BLaER1 (cell line): ENCODE results near the gene BROX.
"Not testable (repeated sequence)": the region's sequence is repeated elsewhere in the genome, so short reads cannot be mapped to it uniquely, and the experiment has no call there.

Experiments used
- H3K27ac ChIP-seq: shearing (Covaris generic); formaldehyde crosslinking; 2 replicates; pipeline ENCODE4 v1.8.1; 2022
- H3K27me3 ChIP-seq: shearing (Covaris generic); formaldehyde crosslinking; 2 replicates; pipeline ENCODE4 v1.8.1; 2022
- H3K36me3 ChIP-seq: shearing (Covaris generic); formaldehyde crosslinking; 2 replicates; pipeline ENCODE4 v1.8.1; 2022
- H3K4me1 ChIP-seq: shearing (Covaris generic); formaldehyde crosslinking; 2 replicates; pipeline ENCODE4 v1.8.1; 2022
- H3K4me2 ChIP-seq: shearing (Covaris generic); formaldehyde crosslinking; 2 replicates; pipeline ENCODE4 v1.8.1; 2022
- H3K4me3 ChIP-seq: shearing (Covaris generic); formaldehyde crosslinking; 2 replicates; pipeline ENCODE4 v1.8.1; 2022
- H3K9ac ChIP-seq: shearing (Covaris generic); formaldehyde crosslinking; 2 replicates; pipeline ENCODE4 v1.8.1; 2022
- H3K9me3 ChIP-seq: shearing (Covaris generic); formaldehyde crosslinking; 2 replicates; pipeline ENCODE4 v1.8.1; 2022
- H4K20me1 ChIP-seq: shearing (Covaris generic); formaldehyde crosslinking; 2 replicates; pipeline ENCODE4 v1.8.1; 2022
- Cebpa-rat ChIP-seq: shearing (Covaris generic); IDR thresholded peaks from 2 replicates; pipeline ENCODE4 v1.8.1; 2022

The BROX gene

DNA sequence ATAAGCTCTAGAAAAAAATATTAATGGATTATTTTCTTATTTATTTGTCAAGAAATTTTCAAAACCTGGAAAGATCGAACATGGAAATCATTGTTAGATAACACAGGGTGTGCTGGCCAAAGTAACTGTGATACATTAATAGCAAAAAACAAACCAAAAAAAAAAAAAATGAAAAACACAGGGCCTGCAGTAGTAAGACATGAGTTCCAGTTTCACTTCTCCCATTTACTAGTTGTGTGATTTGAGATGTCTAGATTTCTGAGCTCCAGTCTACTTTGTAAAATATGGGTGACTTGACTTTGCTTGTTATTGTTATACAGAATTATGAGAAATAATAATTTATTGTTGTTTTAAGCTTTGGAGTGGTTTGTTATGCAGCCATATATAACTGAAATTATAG, 38.3 kb downstream of the BROX start:
- Histone ChIP-seq H3K4me1 (peaks cover 22% of the 10 kb centered on the region), H3K4me3 (no peak overlapping the region), H3K9ac (no peak overlapping the region), H3K27ac (no peak overlapping the region), H3K27me3 (no peaks in the 10 kb centered on the region), H3K9me3 (no peaks in the 10 kb centered on the region), H3K36me3 (no peaks in the 10 kb centered on the region), H4K20me1 (no peaks in the 10 kb centered on the region), H3K4me2 (no peak overlapping the region)
- TF ChIP-seq Cebpa-rat: no peak

DNA sequence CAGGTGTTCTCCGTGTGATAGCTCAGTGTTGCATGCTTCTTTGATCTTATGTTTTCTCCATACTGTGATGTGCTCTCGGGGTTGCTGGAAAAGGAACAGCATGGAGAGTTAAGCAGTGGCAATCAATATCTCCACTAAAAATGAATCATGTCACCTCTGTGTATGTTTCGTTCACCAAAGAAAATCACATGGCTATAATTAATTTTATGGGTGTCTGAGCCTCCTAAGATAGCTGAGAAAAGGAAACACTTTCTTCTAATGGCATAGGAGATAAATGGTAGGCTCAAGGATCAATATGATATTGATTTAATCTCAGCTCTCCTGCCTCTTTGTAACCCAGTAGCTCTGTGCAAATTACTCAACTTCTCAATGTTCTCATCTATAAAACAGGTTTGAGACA, 38.9 kb downstream of the BROX start:
- H3K36me3 ChIP-seq: no peaks in the 10 kb centered on the region
- TF ChIP-seq Cebpa-rat: no peak
- no peak overlapping the region for H3K4me3 ChIP-seq
- no peaks in the 10 kb centered on the region for H4K20me1 ChIP-seq
- no peaks in the 10 kb centered on the region for H3K27me3 ChIP-seq
- peaks cover 22% of the 10 kb centered on the region for H3K4me1 ChIP-seq
- no peak overlapping the region for H3K4me2 ChIP-seq
- H3K27ac ChIP-seq: no peak overlapping the region
- no peaks in the 10 kb centered on the region for H3K9me3 ChIP-seq
- no peak overlapping the region for H3K9ac ChIP-seq

DNA sequence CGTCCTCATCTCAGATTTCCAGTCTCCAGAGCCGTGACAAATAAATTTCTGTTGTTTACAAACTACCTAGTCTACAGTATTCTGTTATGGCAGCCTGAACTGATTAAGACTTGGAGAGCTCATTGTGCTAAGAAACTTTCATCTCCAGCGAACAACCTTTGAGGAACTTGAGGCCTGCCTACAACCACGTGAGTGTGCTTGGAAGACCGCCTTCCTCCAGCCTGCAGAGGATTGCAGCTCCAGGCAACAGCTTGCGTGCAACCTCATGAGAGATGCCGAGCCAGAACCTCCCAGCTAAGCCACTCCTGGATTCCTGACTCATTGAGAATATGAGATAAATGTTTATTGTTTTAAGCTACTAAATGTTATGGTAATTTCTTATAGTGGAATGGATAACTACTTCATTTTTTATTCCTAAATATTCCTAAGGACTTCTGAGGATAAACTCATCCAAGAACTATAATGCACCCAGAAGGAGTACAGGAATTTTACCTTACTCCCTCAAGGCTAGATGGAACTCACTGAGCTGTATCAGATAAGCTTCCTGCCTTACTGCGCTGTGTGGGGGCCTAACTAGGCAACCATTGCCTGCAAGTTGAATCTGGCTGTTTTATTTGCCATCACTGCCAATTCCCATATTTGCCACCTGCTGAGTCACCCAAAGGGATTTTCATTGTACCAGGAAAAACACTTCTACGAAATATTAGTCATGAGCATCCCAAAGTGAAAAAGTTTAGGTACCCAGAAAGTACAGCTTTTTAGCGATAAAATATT, 42.2 kb downstream of the BROX start:
- no peaks in the 10 kb centered on the region for H3K36me3 ChIP-seq
- H3K4me3 ChIP-seq: no peak overlapping the region
- H3K27ac ChIP-seq: no peak overlapping the region
- no peak overlapping the region for H3K9ac ChIP-seq
- H3K4me2 ChIP-seq: peak overlapping the region; percentile 57
- H3K4me1 ChIP-seq: peaks cover 22% of the 10 kb centered on the region
- no peaks in the 10 kb centered on the region for H3K27me3 ChIP-seq
- no peaks in the 10 kb centered on the region for H4K20me1 ChIP-seq
- no peaks in the 10 kb centered on the region; the same call in 1 of the 2 replicates for H3K9me3 ChIP-seq
- TF ChIP-seq Cebpa-rat: no peak

DNA sequence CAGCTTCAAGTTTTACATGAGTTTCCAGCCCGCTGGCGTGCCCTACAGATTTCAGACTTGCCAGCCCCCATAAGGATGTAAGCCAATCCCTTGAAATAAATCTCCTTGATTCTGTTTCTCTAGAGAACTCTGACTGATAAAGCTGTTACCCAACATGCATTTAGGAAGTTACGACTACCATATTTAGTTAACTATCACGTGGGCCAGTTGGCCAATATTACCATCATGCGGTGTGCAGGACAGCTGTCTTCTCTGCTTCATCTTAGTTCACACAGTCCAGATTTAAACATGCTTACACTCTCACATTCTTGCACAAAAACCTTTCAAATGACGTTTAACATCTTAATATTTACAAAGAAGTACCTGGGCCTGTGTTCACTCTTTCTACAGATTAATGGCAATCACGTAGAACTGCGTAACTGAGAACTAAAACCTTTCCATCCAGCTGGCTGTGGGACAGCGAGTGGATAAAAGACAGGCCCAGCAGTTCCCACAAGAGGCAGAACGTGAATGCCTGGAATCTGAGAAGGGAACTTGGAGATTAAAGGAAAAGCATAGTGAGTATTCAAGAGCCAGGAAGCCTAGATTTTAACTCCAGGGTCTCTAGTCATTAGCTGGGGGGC, 45.4 kb downstream of the BROX start:
- Histone ChIP-seq H4K20me1 (no peaks in the 10 kb centered on the region), H3K9ac (no peak overlapping the region), H3K4me3 (no peak overlapping the region), H3K4me1 (peaks cover 22% of the 10 kb centered on the region), H3K36me3 (no peaks in the 10 kb centered on the region), H3K27me3 (no peaks in the 10 kb centered on the region), H3K27ac (no peak overlapping the region), H3K4me2 (no peak overlapping the region), H3K9me3 (no peaks in the 10 kb centered on the region; the same call in 1 of the 2 replicates)
- no peak for TF ChIP-seq Cebpa-rat

DNA sequence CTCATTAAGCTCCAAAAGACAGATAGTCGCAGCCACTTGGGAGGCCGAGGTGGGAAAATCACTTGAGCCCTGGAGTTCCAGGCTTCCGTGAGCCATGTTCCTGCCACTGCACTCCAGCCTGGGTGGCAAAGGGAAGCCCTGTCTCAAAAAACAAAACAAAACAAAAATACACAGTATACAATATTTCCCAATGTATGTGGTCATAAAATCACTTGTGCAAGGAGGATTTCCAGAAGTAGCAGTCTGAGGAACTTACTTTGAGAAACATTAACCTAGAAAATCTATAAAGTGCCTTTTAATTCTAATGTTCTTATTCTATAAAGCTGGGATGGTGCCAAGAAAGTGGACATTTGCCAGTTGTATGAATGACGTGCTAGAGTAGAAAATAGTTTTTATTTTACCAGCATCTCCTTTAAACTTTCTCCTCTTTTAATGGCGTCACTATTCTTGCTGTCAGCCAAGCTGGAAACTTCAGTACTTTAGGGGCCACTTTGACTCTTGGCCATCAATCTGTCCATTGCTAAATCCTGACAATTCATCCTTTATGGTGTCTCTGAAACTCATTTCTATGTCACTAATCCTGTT, 47.2 kb downstream of the BROX start:
- H4K20me1 ChIP-seq: no peaks in the 10 kb centered on the region
- H3K4me2 ChIP-seq: no peak overlapping the region
- no peak overlapping the region for H3K4me3 ChIP-seq
- H3K36me3 ChIP-seq: no peaks in the 10 kb centered on the region
- H3K27ac ChIP-seq: no peak overlapping the region
- no peak overlapping the region for H3K9ac ChIP-seq
- H3K9me3 ChIP-seq: no peaks in the 10 kb centered on the region; the same call in 1 of the 2 replicates
- peaks cover 12% of the 10 kb centered on the region for H3K4me1 ChIP-seq
- no peaks in the 10 kb centered on the region for H3K27me3 ChIP-seq
- no peak for TF ChIP-seq Cebpa-rat

DNA sequence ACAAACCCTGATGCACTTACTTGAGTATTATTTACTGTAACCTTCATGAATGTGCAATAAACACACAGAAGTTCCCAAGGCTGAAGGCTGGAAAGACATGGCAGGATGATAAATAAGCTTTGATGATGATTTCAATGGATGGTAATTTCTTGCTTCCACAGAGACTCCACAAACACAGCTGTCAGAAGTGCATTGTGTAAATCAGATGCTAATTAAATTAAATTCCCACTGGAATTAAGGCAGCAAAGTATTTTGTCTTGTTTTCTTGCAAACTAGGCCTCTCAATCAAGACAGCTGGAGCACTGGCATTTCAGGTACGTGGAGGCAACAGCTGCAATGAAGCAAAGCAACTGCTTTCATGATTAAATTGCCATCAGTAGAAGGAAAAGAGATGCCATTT, 48.7 kb downstream of the BROX start:
- H3K9me3 ChIP-seq: peaks cover under 1% of the 10 kb centered on the region
- no peak overlapping the region for H3K27ac ChIP-seq
- H3K4me1 ChIP-seq: no peaks in the 10 kb centered on the region
- TF ChIP-seq Cebpa-rat: no peak
- H3K36me3 ChIP-seq: no peaks in the 10 kb centered on the region
- H3K9ac ChIP-seq: no peak overlapping the region
- H4K20me1 ChIP-seq: no peaks in the 10 kb centered on the region
- no peaks in the 10 kb centered on the region for H3K27me3 ChIP-seq
- no peak overlapping the region for H3K4me2 ChIP-seq
- no peak overlapping the region for H3K4me3 ChIP-seq

DNA sequence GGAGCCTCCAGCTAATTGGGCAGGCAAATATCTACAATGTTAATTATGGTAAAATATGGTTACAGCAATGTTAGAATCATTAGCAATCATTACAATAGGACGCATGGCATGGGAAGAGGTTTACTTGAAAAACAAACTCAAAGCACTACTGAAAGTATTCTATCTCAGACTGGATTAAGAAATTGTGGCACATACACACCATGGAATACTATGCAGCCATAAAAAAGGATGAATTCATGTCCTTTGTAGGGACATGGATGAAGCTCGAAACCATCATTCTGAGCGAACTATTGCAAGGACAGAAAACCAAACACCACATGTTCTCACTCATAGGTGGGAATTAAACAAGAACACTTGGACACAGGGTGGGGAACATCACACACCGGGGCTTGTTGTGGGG, 49.8 kb downstream of the BROX start:
- not testable (repeated sequence) for H3K9me3 ChIP-seq, H3K4me2 ChIP-seq, H3K4me3 ChIP-seq, H4K20me1 ChIP-seq, H3K27ac ChIP-seq, H3K4me1 ChIP-seq, H3K27me3 ChIP-seq, H3K36me3 ChIP-seq, H3K9ac ChIP-seq

DNA sequence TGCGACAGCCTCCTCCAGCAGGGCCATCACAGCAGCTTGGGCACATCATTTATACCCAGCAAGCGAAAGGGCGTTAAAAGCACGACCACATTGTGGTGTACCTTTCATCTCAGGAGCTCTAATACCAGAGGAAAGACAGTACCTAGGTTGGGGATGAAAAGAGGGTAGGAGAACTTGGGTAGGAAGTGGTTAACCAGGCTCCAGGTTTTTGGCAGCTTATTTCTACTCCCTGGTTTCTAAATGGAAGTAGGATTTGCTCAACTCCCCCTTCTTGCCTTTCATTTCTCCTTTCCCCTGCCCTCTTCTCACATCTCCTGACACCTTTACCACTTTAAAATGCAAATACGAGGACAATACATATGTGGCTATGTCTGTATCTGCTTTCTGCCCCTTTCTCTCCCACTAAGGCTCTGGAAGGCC, 54.8 kb downstream of the BROX start:
- Histone ChIP-seq H3K4me2 (no peak overlapping the region), H3K4me3 (no peak overlapping the region), H4K20me1 (no peaks in the 10 kb centered on the region), H3K9ac (no peak overlapping the region), H3K4me1 (peaks cover 20% of the 10 kb centered on the region), H3K27me3 (no peaks in the 10 kb centered on the region), H3K9me3 (peaks cover 37% of the 10 kb centered on the region), H3K27ac (no peak overlapping the region), H3K36me3 (0 out of 2 replicates have a peak, but pooled peaks cover 5% of the 10 kb centered on the region)
- TF ChIP-seq Cebpa-rat: no peak

DNA sequence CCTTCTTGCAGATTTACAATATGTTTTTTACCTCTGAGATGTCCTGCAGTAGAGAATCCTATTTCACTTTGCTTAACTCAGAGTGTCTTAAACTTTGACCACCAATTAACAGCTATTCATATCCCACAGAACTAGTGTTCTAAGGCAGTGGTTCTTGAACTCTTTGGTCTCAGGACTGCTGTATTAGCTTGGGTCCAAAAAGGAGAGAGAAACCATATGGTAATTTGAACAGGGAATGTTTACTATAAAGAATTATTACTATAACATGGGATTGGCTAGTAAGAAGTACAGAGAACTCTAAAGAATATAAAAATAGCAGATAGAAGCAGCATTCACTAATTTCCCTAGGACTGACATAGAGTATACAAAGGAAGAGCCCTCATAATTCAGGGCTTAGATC, 56.2 kb downstream of the BROX start:
- no peaks in the 10 kb centered on the region for H3K27me3 ChIP-seq
- no peak overlapping the region for H3K9ac ChIP-seq
- peaks cover 28% of the 10 kb centered on the region for H3K4me1 ChIP-seq
- peaks cover 37% of the 10 kb centered on the region for H3K9me3 ChIP-seq
- no peak overlapping the region for H3K27ac ChIP-seq
- TF ChIP-seq Cebpa-rat: no peak
- no peaks in the 10 kb centered on the region for H4K20me1 ChIP-seq
- H3K36me3 ChIP-seq: 0 out of 2 replicates have a peak, but pooled peaks cover 5% of the 10 kb centered on the region
- H3K4me2 ChIP-seq: no peak overlapping the region
- no peak overlapping the region; the same call in 1 of the 2 replicates for H3K4me3 ChIP-seq

DNA sequence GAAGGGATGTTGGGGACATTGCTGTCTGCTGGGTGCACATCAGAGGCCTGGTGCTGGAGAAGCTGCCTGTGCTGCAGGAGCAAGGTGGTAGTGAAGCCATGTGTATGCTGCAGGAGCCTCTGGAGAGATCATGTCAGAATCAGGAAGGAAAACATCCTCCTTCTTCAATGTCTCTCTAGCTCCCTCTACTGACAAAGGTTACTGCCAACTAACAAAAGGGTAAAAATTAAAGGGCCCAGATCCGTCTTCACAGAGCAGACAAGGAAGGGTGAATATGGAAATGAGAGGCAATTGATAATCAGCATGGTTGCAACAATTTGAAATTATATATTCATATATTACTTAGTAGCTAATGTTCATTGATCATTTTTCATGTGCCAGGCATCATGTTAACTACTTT, 56.8 kb downstream of the BROX start:
- Histone ChIP-seq H4K20me1 (no peaks in the 10 kb centered on the region), H3K4me1 (peaks cover 34% of the 10 kb centered on the region), H3K4me3 (no peak overlapping the region; the same call in 1 of the 2 replicates), H3K27ac (no peak overlapping the region), H3K27me3 (no peaks in the 10 kb centered on the region), H3K9ac (no peak overlapping the region), H3K36me3 (0 out of 2 replicates have a peak, but pooled peaks cover 5% of the 10 kb centered on the region), H3K9me3 (peaks cover 37% of the 10 kb centered on the region), H3K4me2 (no peak overlapping the region)
- TF ChIP-seq Cebpa-rat: no peak
